Measurements from ENCODE around the gene TPM2.

TPM2 gene

GRCh38 chr9:35691757-35692301, 2.1 kb upstream of the TPM2 start:
- DNase-seq: no peak

- DNase-seq: no peak
These were observed 1.6 kb upstream of the TPM2 start for GRCh38 chr9:35691334-35691650.

GRCh38 chr9:35690614-35691333, 1.0 kb upstream of the TPM2 start:
- DNase-seq: peak; percentile 10

GRCh38 chr9:35690294-35690613, 529 bp upstream of the TPM2 start:
- DNase-seq: no peak

- DNase-seq: no peak
These were observed 875 bp downstream of the TPM2 start for GRCh38 chr9:35688558-35689541.

GRCh38 chr9:35687972-35688557, 1.7 kb downstream of the TPM2 start:
- no peak for DNase-seq

- no peak for DNase-seq
These were observed 2.4 kb downstream of the TPM2 start for GRCh38 chr9:35687306-35687705.

GRCh38 chr9:35686222-35687203, 3.2 kb downstream of the TPM2 start:
- DNase-seq: no peak

- DNase-seq: no peak
These were observed 4.2 kb downstream of the TPM2 start for GRCh38 chr9:35685506-35685905.

- no peak for DNase-seq
These were observed 4.8 kb downstream of the TPM2 start for GRCh38 chr9:35684921-35685320.

- no peak for DNase-seq
These were observed 6.4 kb downstream of the TPM2 start for GRCh38 chr9:35683323-35683722.

GRCh38 chr9:35682520-35683315, 7.0 kb downstream of the TPM2 start:
- DNase-seq: no peak

GRCh38 chr9:35682051-35682450, 7.7 kb downstream of the TPM2 start:
- no peak for DNase-seq

- no peak for DNase-seq
These were observed 8.3 kb downstream of the TPM2 start for GRCh38 chr9:35681341-35682002.

- DNase-seq: no peak
These were observed 9.2 kb downstream of the TPM2 start for GRCh38 chr9:35680331-35681105.

GRCh38 chr9:35679766-35680330, 9.9 kb downstream of the TPM2 start:
- no peak for DNase-seq

- no peak for DNase-seq
These were observed 10.6 kb downstream of the TPM2 start for GRCh38 chr9:35679091-35679490.

GRCh38 chr9:35675732-35676392, 13.9 kb downstream of the TPM2 start:
- DNase-seq: no peak

GRCh38 chr9:35675204-35675603, 14.5 kb downstream of the TPM2 start:
- DNase-seq: no peak
